ENCODE data around the gene NR6A1.

NR6A1 gene

DNA sequence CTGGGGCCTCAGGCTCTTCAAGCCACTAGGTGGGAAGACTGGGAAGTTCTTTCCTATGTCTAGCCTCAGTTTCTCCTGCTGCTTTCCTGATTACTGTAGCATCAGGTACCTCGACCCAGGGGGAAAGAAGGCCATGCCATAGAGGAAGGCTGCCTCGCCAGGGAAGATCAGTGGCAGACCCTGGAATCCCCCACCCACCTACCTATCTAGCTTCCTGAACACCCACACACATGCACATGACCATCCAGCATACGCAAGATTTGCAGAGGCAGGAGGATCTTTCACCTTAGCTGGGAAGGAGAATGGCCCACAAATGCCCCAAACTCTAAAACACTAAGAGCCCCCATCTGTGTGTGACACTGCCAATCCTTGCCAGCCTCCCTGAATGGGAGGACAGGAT, 271.9 kb downstream of the NR6A1 start:
- no peak for DNase-seq (ENCODE audit: low read depth, low spot score)
- Histone ChIP-seq H3K4me3 (ENCODE audit: insufficient read length, low read depth) (no peak overlapping the region), H3K9ac (ENCODE audit: insufficient read length, low read depth) (no peak overlapping the region), H3K9me3 (ENCODE audit: insufficient read depth, low read length) (no peaks in the 10 kb centered on the region), H3K36me3 (ENCODE audit: insufficient read depth, insufficient read length, low read length) (no peaks in the 10 kb centered on the region), H3K4me1 (ENCODE audit: insufficient read depth, insufficient read length) (peaks cover 20% of the 10 kb centered on the region), H3K27me3 (ENCODE audit: insufficient read depth, insufficient read length) (peaks cover 14% of the 10 kb centered on the region)
- TF ChIP-seq YY1 (IDR thresholded peaks at IDR 0.05; ENCODE audit: insufficient read depth, insufficient read length) (no peak), SUZ12 (IDR thresholded peaks at IDR 0.05; ENCODE audit: extremely low read depth, insufficient read depth, insufficient read length) (no peak), ZNF274 (IDR thresholded peaks at IDR 0.05; ENCODE audit: low read depth, low read length) (no peak)

DNA sequence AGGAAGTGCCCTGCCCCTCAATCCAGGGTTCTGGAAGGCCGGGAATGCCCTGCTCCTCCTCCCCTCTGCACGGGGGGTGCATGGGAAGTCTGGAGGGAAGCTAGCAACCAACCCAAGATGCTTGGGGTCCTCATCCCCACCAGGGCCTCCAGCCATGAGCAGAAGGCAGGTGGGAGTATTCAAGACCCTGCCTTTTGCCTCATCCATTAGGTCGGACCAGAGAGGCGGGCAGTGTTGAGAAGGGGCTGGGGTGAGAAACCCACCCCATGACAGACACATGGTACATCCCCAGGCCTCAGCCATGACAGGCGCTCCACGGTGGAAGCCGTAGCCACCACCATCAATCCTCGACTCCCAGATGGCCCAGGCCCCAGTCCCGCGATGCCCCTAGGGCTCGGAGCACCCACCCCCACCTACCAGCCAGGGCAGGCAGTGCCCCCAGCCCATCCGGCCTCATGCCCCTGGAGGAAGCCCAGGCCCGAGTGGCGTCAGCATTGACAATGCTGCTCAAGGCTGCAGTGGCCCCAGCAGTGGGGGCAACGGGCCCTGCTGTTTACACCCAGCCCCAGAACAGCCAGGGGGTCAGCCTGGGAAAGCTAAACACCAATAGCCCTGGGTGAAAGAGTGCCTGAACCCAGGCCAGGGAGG, 272.5 kb downstream of the NR6A1 start:
- Histone ChIP-seq H3K36me3 (ENCODE audit: insufficient read depth, insufficient read length, low read length) (no peaks in the 10 kb centered on the region), H3K4me1 (ENCODE audit: insufficient read depth, insufficient read length) (peaks cover 20% of the 10 kb centered on the region), H3K9me3 (ENCODE audit: insufficient read depth, low read length) (no peaks in the 10 kb centered on the region), H3K4me3 (ENCODE audit: insufficient read length, low read depth) (no peak overlapping the region), H3K9ac (ENCODE audit: insufficient read length, low read depth) (no peak overlapping the region), H3K27me3 (ENCODE audit: insufficient read depth, insufficient read length) (peaks cover 8% of the 10 kb centered on the region)
- DNase-seq (ENCODE audit: low read depth, low spot score), result no peak
- TF ChIP-seq ZNF274 (IDR thresholded peaks at IDR 0.05; ENCODE audit: low read depth, low read length), result no peak
- no peak for TF ChIP-seq SUZ12 (IDR thresholded peaks at IDR 0.05; ENCODE audit: extremely low read depth, insufficient read depth, insufficient read length)
- no peak for TF ChIP-seq YY1 (IDR thresholded peaks at IDR 0.05; ENCODE audit: insufficient read depth, insufficient read length)

DNA sequence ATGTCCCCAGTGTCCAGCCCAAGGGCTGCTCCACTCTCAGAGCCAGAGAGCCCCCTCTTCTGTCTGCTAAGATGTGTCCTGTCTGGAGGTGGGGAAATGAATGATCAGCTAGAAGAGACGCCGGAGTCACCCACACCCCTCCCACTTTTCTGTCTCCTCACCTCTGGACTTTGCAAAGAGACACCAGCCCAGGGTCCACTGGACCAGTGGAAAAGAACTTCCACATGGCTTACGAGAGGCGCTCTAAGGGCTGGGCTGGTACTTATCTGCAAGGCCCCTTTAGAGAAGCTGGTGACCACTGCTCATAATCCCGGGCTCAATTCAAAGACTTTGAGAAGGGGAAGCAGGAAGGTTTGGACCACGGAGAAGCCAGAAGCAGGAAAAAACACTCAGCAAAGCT, 273.1 kb downstream of the NR6A1 start:
- peaks cover 2% of the 10 kb centered on the region for H3K27me3 ChIP-seq (ENCODE audit: insufficient read depth, insufficient read length)
- H3K4me1 ChIP-seq (ENCODE audit: insufficient read depth, insufficient read length), result peaks cover 22% of the 10 kb centered on the region
- H3K4me3 ChIP-seq (ENCODE audit: insufficient read length, low read depth), result no peak overlapping the region
- H3K36me3 ChIP-seq (ENCODE audit: insufficient read depth, insufficient read length, low read length), result no peaks in the 10 kb centered on the region
- no peak overlapping the region for H3K9ac ChIP-seq (ENCODE audit: insufficient read length, low read depth)
- no peak for TF ChIP-seq YY1 (IDR thresholded peaks at IDR 0.05; ENCODE audit: insufficient read depth, insufficient read length)
- TF ChIP-seq SUZ12 (IDR thresholded peaks at IDR 0.05; ENCODE audit: extremely low read depth, insufficient read depth, insufficient read length), result no peak
- no peak for TF ChIP-seq ZNF274 (IDR thresholded peaks at IDR 0.05; ENCODE audit: low read depth, low read length)
- DNase-seq (ENCODE audit: low read depth, low spot score), result no peak
- H3K9me3 ChIP-seq (ENCODE audit: insufficient read depth, low read length), result no peaks in the 10 kb centered on the region

DNA sequence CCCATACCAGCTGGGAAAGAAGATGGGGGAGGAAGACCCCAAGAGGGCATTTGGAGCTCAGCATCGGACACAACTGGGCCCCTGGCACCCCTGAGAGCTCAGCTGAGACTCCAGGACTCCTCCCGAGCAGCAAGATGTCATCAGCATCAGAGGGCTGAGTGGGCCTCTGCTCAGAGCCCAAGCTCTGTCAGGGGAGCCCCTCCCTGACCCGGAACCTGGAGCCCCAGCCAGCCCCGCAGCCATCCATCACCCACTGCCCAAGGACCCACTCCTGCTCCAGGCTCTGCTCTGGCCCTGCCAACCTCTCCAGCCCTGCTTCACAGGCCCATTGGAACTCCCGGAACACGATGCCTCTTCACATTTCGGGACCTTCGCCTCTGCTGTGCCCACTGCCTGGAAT, 273.7 kb downstream of the NR6A1 start:
- Histone ChIP-seq H3K4me3 (ENCODE audit: insufficient read length, low read depth) (no peak overlapping the region), H3K9ac (ENCODE audit: insufficient read length, low read depth) (no peak overlapping the region), H3K4me1 (ENCODE audit: insufficient read depth, insufficient read length) (peaks cover 22% of the 10 kb centered on the region), H3K27me3 (ENCODE audit: insufficient read depth, insufficient read length) (no peaks in the 10 kb centered on the region), H3K9me3 (ENCODE audit: insufficient read depth, low read length) (no peaks in the 10 kb centered on the region), H3K36me3 (ENCODE audit: insufficient read depth, insufficient read length, low read length) (no peaks in the 10 kb centered on the region)
- no peak for TF ChIP-seq YY1 (IDR thresholded peaks at IDR 0.05; ENCODE audit: insufficient read depth, insufficient read length)
- TF ChIP-seq ZNF274 (IDR thresholded peaks at IDR 0.05; ENCODE audit: low read depth, low read length), result no peak
- no peak for TF ChIP-seq SUZ12 (IDR thresholded peaks at IDR 0.05; ENCODE audit: extremely low read depth, insufficient read depth, insufficient read length)
- no peak for DNase-seq (ENCODE audit: low read depth, low spot score)

DNA sequence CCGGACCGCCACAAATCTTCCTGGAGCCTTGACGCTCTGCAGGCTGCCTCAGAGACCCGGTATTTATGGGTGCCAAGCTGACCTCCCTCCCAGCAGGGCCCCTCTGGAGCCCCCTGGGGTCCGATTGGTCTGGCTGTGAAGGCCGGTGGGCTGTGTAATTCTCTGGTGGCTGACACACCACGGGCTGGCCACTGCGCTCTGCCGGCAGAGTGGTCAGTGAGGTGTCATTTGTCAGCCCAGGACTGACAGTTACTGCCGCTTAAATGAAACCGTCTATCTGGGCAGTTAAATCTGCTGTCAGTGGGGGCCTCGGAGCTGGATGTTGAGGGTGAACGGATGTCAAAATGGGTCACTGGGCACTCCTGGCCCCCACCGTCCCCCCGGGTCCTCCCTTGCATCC, 274.6 kb downstream of the NR6A1 start:
- no peak overlapping the region for H3K4me3 ChIP-seq (ENCODE audit: insufficient read length, low read depth)
- TF ChIP-seq ZNF274 (IDR thresholded peaks at IDR 0.05; ENCODE audit: low read depth, low read length), result no peak
- TF ChIP-seq YY1 (IDR thresholded peaks at IDR 0.05; ENCODE audit: insufficient read depth, insufficient read length), result no peak
- TF ChIP-seq SUZ12 (IDR thresholded peaks at IDR 0.05; ENCODE audit: extremely low read depth, insufficient read depth, insufficient read length), result no peak
- no peaks in the 10 kb centered on the region for H3K36me3 ChIP-seq (ENCODE audit: insufficient read depth, insufficient read length, low read length)
- peak overlapping the region; percentile 17 for H3K9ac ChIP-seq (ENCODE audit: insufficient read length, low read depth)
- no peaks in the 10 kb centered on the region for H3K9me3 ChIP-seq (ENCODE audit: insufficient read depth, low read length)
- DNase-seq (ENCODE audit: low read depth, low spot score), result no peak
- no peaks in the 10 kb centered on the region for H3K27me3 ChIP-seq (ENCODE audit: insufficient read depth, insufficient read length)
- H3K4me1 ChIP-seq (ENCODE audit: insufficient read depth, insufficient read length), result peaks cover 17% of the 10 kb centered on the region

DNA sequence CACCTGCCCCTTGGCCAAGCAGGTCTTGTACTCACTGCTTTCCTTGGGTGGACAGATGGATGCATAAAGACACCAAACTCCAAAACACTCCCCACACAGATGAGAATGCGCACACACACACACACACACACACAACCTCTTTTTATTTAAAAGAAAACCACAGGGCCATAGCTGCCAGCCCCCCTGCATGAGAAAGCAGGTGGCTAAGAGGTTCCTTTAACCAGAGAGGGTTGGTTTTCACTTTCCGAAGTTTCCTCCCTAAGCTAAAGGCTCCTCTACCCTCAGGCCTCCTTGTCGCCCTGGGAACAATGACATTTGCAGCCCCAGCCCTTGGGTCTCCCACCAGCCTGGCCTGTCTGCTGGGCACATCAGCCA, 275.0 kb downstream of the NR6A1 start:
- no peak for TF ChIP-seq ZNF274 (IDR thresholded peaks at IDR 0.05; ENCODE audit: low read depth, low read length)
- TF ChIP-seq YY1 (IDR thresholded peaks at IDR 0.05; ENCODE audit: insufficient read depth, insufficient read length), result no peak
- no peak for TF ChIP-seq SUZ12 (IDR thresholded peaks at IDR 0.05; ENCODE audit: extremely low read depth, insufficient read depth, insufficient read length)
- DNase-seq (ENCODE audit: low read depth, low spot score), result no peak
- H3K4me1 ChIP-seq (ENCODE audit: insufficient read depth, insufficient read length), result peaks cover 15% of the 10 kb centered on the region
- H3K36me3 ChIP-seq (ENCODE audit: insufficient read depth, insufficient read length, low read length), result no peaks in the 10 kb centered on the region
- peak overlapping the region; percentile 17 for H3K9ac ChIP-seq (ENCODE audit: insufficient read length, low read depth)
- H3K27me3 ChIP-seq (ENCODE audit: insufficient read depth, insufficient read length), result no peaks in the 10 kb centered on the region
- H3K9me3 ChIP-seq (ENCODE audit: insufficient read depth, low read length), result no peaks in the 10 kb centered on the region
- H3K4me3 ChIP-seq (ENCODE audit: insufficient read length, low read depth), result no peak overlapping the region

DNA sequence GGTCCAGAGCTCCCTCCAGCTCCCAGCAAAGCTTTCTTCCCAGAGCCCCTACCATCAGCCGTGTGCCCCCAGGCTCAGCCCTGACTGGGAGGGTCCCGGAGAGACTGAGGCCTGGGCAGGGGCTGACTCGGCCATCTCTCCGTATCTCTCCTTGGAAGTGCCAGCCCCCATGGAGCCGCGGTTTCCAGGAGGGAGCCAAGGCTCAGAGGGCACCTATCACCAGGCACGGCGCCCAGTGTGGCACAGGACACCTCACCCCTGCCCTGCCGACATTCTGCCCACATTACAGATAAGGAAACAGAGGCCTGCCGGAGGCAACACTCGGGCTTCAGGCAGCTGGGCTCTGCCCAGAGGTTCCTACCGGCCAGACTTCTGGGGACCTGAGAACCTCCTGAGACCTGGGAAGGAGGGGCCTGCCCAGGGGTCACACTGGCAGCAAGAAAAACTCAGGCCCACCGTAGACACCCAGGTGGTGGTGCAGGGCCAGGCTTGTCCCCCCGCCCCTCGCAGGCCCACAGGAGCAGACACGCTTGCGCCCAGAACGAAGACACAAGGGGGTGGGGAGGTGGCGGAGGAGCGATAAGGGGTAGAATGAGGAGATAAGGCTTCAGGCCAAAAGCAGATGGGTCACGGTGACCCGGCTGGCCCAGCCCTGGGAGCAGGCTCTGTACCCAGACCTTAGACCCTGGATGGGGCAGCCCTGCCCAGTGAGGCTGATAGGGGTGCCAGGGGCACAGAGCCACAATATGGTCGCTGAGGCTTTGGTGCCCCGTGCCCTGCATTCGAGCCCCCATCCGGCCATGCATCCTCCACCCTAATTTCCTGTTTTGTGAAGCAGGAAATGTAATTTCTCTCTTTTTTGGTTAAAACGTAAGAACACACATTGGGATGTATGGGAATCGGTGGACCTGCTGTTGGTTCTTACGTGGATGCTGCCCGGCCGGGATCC, 275.7 kb downstream of the NR6A1 start:
- no peak overlapping the region for H3K4me3 ChIP-seq (ENCODE audit: insufficient read length, low read depth)

More for the DNA sequence above, 275.7 kb downstream of the NR6A1 start:
- no peaks in the 10 kb centered on the region for H3K9me3 ChIP-seq (ENCODE audit: insufficient read depth, low read length)
- no peaks in the 10 kb centered on the region for H3K27me3 ChIP-seq (ENCODE audit: insufficient read depth, insufficient read length)
- no peak overlapping the region for H3K9ac ChIP-seq (ENCODE audit: insufficient read length, low read depth)
- no peak for DNase-seq (ENCODE audit: low read depth, low spot score)
- TF ChIP-seq YY1 (IDR thresholded peaks at IDR 0.05; ENCODE audit: insufficient read depth, insufficient read length), result no peak
- no peaks in the 10 kb centered on the region for H3K36me3 ChIP-seq (ENCODE audit: insufficient read depth, insufficient read length, low read length)
- H3K4me1 ChIP-seq (ENCODE audit: insufficient read depth, insufficient read length), result peaks cover 17% of the 10 kb centered on the region
